Measurements from ENCODE around the gene MGA.
A peak's percentile ranks its signal among the peaks of the same experiment; 100 is the strongest.
"Not testable (repeated sequence)": the region's sequence is repeated elsewhere in the genome, so short reads cannot be mapped to it uniquely, and the experiment has no call there.

The MGA gene

DNA sequence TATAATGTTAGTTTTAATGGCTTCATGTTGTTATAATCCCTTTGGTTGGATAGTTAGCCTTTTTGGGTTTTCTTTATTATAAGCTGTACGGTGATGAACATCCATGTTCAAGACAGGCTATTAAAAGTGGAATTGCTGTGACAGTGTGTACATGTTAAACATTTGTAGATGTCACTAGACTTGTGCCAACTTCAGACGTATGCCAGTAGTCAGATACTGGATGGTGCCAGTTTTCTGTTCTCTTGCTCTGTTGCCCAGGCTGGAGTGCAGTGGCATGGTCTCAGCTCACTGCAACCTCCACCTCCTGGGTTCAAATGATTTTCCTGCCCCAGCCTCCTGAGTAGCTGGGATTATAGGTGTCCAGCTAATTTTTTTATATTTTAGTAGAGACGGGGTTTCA is 54.1 kb downstream of the MGA start:
- no peak for DNase-seq (ENCODE audit: low spot score)

DNA sequence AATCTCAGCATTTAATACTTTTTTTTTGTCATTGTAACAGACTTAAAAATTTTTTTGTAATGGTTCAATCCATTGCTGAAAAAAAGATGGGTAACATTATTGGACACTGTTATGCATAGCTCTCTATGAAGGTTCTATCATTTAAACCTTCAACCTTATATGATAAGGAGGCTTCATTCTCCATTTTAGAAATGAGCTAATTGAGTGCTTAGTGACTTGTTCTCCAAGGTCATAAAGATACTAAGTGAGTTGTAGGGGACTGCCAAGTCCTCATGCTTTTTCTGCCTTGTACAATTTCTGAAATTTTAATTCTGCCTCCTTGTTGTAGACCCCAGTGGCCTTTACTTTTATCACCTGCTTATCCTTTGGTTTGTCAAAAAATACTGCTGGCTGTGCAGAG is 56.7 kb downstream of the MGA start:
- DNase-seq (ENCODE audit: low spot score) = no peak

DNA sequence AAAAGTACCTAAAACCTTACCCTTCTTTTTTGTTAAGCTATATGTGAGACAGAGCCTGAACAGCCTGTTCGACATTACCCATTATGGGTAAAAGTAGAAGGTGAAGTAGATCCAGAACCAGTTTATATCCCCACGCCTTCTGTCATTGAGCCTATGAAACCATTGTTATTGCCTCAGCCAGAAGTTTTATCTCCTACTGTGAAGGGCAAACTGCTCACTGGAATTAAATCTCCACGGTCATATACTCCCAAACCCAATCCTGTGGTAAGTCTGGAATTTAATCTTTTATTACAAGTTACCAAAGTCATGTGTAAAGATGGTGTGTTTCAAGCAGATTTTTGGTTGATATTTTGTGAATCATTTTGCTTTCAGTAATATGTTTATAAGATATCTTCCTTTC is 66.9 kb downstream of the MGA start:
- DNase-seq (ENCODE audit: low spot score) = no peak

DNA sequence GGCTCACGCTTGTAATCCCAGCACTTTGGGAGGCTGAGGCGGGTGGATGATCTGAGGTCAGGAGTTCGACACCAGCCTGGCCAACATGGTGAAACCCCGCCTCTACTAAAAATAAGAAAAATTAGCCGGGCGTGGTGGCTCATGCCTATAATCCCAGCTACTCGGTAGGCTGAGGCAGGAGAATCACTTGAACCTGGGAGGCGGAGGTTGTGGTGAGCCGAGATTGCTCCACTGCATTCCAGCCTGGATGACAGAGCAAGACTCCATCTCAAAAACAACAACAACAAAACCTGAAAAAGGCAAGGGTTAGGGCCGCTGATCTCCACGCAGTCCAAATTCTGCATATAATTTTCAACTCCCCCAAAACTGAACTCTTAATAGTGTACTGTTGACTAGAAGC is 67.9 kb downstream of the MGA start:
- DNase-seq (ENCODE audit: low spot score) = not testable (repeated sequence)

DNA sequence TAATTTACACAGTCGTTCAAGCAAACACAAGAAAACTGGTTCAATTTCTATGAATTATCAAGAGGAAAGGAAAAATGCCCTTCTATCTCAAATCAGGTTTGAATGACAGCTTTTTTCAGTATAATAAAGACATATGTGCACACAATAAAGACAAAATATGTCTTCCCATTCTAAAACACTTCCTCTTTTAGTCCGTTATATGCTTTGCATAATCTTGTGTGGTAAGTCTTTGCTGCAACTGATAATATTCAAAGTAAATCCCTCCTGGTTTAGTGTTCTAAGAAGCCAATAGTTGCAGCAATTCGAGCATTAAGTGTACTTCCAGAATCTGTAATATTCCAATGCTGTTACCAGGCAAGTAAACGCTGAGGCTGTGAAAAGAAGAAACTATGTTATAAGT is 70.3 kb downstream of the MGA start:
- DNase-seq (ENCODE audit: low spot score) = no peak

DNA sequence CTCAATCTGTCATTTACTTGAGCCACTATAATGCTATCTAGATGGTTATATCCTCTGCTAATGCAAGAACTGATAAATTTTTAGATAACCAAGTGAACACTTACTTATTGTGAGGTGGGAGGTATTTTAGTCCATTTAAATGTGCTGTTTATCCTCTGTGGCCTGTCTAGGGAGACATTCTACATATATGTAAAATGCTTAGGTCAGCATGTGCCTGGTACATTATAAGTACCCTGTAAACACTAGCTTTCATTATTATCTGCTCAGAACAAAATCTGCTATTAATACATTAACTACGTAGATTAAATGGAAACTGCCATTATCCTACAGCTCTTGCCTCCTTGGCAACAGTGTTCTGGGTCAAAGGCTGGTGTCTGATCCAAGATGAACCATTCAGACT is 72.3 kb downstream of the MGA start:
- no peak for DNase-seq (ENCODE audit: low spot score)

DNA sequence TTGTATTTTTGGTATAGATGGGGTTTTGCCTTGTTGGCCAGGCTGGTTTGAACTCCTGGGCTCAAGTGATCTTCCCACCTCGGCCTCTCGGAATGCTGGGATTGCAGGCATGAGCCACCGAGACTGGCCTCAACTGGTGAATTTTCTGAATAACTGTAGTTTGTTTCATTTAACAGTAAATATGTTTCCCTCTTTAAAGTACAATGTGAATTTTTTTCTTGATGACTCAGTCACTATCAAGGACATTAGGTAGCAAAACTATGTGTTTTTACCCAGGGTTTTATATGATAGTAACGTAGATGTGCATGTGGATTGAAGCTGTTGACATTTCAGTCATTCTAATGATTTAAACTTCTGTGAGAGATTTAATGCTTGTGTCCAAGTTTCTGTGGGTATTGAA is 73.9 kb downstream of the MGA start:
- DNase-seq (ENCODE audit: low spot score) = no peak

DNA sequence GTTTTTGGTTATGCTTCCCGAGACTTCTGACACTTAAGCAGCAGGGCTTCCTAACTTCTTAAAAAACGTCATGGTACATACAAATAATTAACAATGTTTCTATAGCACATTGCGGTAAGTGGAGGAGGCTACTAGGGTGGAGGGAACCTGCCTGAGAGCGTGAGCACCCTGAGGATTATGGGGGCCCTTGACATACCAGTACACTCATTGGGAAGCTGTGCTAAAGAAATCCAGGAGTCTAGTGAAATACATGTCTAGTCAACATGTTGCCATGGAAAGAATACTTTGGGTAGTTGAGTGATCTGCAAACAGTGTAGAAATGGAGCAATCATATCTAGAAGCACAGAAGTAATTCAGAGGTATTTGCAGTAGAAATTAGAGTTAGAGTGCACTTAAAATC is 74.8 kb downstream of the MGA start:
- DNase-seq (ENCODE audit: low spot score) = no peak

DNA sequence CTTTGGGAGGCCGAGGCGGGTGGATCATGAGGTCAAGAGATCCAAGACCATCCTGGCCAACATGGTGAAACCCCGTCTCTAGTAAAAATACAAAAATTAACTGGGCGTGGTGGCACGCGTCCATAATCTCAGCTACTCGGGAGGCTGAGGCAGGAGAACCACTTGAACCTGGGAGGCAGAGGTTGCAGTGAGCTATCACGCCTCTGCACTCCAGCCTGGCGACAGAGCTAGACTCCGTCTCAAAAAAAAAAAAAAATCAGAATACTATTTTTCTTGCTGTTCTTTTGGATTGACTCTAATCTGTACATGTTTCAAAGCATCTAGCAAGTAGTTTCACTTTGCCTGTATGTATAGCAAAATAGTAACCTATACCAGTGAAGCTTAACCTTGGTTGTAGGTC is 75.3 kb downstream of the MGA start:
- not testable (repeated sequence) for DNase-seq (ENCODE audit: low spot score)

DNA sequence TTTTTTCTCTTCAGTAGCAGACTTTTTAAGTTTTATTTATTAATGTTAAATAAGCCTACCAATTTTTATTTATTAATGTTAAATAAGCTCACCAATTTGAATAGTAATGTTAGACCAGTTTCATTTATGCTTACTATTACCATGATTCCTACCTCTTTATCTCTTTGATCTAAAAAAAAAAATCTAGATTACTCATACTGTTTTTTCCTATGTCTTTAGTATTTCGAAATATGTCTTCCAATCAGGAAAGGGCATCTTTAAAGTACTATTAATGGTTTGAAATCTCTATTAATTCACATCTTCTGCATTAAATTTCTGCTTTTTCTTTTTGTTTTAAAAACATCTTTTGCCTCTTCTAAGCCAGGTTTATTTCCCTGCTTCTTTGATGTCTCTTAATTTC is 86.6 kb downstream of the MGA start:
- DNase-seq (ENCODE audit: low spot score) = no peak

DNA sequence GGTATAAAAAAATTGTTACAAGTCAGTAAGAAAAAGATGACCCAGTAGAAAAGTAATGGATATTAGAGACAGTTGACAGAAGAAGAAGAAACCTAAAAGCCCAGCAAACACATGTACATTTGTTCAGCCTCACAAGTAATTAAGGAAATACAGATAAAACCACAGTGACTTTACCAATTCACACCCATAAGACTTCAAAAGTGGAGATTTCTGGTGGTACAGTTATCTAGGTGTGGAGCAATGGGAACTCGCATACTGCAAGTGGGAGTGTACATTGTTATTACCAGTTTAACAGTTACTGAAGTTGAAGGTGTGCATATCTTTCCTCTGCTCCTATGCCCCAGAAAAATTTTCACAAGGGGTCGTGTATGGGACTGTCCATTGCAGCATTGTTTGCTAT is 96.0 kb downstream of the MGA start:
- no peak for DNase-seq (ENCODE audit: low spot score)

DNA sequence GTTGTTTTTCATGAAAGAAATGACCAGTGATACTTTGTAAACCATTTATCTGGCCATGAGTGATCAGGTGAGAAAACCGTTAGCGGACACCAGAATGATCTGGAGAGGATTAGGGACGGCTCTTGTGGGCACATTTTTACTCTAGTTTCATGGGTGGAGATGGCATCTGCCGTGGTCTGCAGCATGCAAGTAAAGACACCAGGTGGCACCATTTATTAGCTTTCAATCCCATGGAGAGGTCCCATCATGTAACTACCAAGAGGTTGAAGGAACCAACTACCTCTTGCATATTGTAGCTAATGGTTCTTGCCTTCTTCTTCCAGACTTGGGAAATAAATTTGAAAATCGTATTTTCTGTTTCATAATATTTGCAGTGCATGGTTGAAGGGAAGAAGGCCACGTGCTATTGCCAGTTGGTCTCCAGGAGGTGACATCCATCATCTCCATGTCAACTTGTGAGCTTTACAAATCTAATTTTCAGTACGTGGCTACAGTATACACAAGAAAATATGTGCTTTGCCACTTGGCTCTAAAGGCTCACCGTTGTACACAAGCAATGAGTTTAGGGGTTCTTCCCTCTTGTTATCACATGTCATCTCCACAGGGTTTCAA is 112.6 kb downstream of the MGA start:
- peak; percentile 75 for DNase-seq (ENCODE audit: low spot score)

DNA sequence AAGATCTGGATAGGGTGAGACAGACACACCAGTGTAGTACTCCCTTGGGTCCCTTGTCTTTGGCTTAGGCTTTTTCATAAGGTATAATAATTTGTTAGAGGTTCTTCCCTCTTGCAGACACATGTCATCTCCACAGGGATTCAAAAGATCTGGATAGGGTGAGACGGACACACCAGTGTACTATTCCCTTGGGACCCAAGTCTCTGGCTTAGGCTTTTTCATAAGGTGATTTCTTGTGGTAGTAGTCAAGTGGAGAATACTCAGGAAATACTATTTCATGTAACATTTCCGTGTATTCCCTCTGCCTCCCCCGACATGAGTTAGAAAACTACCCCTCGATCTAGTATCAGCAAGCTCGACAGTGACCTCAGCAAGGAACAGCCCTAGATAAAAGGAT is 113.1 kb downstream of the MGA start:
- DNase-seq (ENCODE audit: low spot score) = no peak

DNA sequence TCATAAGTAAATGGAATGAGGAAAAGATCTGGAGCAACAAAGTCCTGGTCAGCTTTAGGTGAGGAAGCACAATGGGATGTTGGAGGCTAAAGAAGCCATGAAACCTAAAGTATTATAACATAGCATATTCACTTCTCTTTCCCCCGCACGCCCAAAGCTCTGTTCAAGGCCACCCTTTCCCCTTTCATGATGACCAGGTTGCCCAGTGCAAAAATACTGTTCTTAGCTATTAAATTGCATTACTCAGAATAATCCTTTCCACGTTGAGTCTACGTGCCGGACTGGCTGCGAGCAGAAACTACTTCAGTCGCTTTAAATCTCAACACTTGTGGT is 113.5 kb downstream of the MGA start:
- no peak for DNase-seq (ENCODE audit: low spot score)

DNA sequence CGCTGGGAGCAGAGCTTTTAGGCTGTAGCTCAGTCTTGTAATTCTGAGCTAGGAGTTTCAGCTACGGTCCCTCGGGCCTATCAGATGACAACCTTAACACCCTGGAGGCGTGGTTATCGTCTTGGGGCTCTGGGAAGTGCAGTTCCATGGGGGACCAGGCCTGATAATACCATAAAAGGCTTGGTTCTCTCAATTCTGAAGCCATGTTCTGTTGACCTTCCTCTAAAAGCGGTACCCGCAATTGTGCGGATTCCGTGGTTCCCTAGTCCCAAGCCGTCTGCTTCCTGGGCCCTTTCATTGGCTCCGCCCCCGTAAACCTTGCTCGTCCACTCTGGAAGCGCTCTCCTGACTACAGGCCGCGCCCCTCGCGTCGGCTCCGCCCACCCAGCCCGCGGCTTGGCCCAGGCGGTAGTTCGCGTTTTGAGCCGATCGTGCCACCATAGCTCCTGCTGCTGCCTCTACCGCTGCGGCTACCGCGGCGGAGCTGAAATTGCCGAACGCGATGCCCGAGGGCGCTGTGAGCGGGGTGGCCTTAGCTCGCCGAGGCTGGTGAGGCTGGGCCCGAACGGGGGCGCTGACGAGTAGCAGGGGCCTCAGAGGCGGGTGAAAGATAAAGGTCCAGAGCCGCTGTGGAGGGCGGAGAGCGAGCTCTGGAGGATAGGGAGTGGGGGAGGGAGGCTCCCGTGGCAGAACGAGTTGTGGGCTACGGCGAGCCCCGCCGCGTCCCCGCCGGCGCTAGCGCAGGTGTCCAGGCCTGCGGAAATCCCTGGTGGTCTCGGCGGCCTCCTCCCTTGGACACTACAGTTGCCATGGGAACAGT is 114.1 kb downstream of the MGA start, which contains the start of gene MAPKBP1:
TSS of gene MAPKBP1 (plus strand) at position 423 of the 820 bp plus-strand sequence. CDS start 792 bp downstream, outside the sequence.
- DNase-seq (ENCODE audit: low spot score) = peak; percentile 95

DNA sequence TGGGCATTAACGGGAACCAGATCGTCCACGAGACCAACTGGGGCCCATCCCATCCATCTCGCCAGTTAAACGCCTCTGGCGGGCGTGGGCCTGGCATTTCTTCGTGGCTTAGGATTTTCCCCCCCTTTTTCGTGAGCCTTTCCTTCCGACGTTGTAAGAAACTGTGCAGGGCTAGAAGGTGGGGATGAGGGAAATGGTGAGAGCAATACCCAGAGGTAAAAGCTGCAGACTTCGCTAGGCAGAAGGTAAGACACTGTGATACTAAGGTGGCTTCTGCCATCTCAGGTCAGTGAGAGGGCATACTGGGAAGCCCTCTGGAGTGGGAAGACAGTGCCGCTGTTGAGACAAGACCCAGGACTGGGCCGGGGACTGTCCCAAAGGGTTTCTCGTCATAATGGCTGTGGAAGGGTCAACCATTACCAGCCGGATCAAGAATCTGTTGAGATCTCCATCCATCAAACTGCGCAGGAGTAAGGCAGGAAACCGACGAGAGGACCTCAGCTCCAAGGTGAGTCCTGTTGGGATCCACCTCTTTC is 114.7 kb downstream of the MGA start:
- DNase-seq (ENCODE audit: low spot score) = no peak

DNA sequence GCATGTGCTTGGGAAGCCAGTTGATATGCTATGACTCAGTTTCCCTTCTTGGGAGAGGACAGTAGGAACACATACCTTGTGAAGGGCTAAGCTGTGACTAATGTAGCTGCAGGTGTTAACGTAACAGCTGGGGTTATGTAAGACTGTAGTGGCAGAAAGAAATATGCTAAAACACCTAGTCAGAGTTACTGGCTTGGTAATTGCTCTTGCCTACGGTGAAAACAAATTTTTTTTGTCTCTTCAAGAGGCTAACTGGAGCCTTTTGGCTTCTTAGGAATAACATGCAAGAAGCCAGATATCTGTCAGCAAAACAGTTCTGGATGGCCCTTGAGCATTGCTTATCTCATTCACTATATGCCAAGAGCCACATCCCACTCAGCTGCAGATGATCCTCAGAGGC is 115.4 kb downstream of the MGA start:
- DNase-seq (ENCODE audit: low spot score) = no peak

DNA sequence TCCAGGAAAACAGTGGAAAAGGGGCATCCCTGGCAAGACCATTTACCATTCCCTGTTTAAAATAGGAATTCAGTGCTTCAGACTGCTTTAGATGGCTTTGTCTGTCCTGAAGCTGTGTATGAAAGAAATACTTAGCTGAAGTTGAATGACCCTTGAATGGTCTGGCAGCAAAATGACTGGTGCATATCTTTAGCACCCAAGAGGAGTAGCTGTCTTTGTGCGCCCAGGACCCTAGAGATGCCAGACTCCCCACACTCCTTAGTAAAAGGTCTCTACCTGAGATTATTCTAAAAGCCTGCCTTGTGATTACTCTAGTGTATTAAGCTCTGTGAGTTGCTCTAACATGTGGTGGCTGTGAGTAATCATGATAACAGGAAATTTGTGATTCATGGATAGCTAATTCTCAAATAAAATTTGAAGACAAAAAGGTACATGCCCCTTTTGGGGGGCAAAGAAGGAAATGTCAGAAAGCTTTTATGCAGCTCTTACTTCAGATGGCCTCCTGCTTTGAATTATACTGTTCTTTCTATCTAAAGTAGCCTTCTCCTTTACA is 117.3 kb downstream of the MGA start:
- DNase-seq (ENCODE audit: low spot score) = no peak

DNA sequence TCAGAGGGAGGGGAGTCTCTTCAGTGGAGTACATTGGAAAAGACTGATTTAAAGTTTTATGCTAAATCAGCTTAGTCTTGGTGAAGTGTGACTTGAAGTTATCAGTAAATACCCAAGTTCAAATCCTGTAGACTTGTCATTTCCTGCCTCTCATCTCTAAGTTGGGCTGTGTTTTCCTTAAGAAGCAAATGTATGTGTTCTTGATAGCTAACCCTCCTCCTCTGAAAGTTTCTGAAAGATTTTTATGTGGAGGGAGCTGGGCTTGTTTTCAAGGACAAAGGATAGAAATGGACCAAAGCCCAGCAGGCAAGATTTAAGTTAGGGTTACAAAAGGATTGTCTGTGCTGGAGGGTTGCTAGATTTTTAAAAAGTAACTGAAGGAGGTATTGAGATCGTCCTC is 118.3 kb downstream of the MGA start:
- DNase-seq (ENCODE audit: low spot score) = no peak

DNA sequence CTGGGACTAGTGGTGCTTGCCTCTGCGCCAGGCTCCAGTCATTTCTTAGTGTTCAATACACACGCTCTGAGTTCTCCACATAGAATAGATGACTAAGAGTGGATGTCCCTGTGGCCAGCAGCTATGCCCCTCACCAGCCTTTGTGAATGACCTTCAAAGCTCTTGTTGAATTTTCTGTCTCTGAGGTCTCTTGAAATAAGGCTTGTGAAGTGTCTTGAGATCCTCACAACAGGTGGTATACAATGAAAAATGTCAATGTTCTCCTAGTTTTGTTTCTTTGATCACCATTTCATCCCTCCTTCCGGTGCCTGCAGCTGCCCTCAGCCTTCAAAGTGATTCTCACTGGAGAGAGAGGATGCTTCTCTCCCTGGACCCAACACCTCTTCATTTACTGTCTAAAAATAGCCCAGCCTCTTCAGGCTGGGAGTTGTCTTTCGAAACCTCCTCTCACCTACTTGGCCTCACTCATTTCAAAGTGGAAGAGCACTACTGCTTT is 119.5 kb downstream of the MGA start:
- DNase-seq (ENCODE audit: low spot score) = no peak

DNA sequence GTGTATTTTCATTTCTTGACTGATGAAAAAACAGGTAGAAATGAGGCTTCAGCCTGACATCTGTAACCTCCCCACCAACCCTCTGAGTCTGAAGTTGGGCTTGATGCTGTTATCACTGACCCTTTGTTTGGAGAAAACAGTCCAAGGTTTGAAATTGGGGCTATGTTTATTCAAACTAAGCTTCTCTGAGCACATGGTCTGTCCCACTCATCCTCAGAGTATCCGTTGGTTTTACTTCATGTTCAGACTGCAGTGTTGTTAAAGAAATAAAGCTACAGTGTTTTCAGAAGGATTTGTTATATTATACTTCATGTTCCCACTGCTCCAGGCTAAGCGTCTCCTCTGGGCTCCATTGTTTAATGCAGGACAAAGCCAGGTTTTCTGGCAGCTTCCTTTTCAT is 120.1 kb downstream of the MGA start:
- no peak for DNase-seq (ENCODE audit: low spot score)

DNA sequence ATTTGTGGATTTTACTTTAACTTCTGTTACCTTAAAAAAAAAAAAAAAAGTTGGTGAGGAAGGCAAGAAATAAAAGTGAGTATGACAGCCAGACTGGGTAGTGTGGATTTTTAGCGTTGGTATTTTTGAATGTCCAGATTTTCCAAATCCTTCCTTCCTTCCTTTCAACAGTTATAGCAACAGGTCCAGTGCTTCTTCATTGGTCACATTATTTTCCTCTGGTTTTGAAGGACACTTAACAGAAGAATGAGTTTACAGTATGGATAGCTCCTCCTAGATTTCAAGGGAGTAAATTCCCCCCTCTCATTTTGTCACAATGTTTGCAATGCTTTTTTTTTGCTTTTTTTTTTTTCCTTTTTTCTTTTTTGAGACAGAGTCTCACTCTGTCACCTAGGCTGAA is 120.5 kb downstream of the MGA start:
- no peak for DNase-seq (ENCODE audit: low spot score)
